ENCODE data around the gene RBM33.
A peak's percentile ranks its signal among the peaks of the same experiment; 100 is the strongest.

RBM33 gene

GRCh38 chr7:155729847-155730246 lies 85.4 kb downstream of the RBM33 start:
- no peak for FAIRE-seq

GRCh38 chr7:155731380-155731779 lies 86.9 kb downstream of the RBM33 start:
- no peak for FAIRE-seq

- no peak for FAIRE-seq
Observed at GRCh38 chr7:155731871-155732270, 87.4 kb downstream of the RBM33 start.

DNA sequence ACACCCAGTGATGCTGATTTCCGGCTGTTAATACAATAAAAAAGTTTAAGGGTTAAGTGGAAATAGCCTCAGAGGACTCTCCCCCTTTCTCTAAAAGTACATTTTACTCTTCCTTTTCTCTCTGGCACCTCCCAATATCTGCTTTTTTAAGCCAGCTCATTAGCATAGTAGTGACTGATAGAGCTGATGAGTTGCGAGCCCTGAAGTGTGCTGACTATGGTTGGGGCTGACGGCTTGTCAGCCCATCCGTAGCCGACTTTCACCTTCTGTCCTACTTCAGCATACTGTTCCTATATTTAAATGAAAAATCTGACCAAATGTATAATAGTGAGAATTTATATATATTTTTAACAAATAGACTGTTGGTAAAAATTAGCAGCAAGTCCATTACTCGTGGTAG lies 87.8 kb downstream of the RBM33 start:
- FAIRE-seq, result no peak

GRCh38 chr7:155733582-155734444 lies 89.4 kb downstream of the RBM33 start:
- no peak for FAIRE-seq

- no peak for FAIRE-seq
Observed at GRCh38 chr7:155734445-155734809, 90.0 kb downstream of the RBM33 start.

DNA sequence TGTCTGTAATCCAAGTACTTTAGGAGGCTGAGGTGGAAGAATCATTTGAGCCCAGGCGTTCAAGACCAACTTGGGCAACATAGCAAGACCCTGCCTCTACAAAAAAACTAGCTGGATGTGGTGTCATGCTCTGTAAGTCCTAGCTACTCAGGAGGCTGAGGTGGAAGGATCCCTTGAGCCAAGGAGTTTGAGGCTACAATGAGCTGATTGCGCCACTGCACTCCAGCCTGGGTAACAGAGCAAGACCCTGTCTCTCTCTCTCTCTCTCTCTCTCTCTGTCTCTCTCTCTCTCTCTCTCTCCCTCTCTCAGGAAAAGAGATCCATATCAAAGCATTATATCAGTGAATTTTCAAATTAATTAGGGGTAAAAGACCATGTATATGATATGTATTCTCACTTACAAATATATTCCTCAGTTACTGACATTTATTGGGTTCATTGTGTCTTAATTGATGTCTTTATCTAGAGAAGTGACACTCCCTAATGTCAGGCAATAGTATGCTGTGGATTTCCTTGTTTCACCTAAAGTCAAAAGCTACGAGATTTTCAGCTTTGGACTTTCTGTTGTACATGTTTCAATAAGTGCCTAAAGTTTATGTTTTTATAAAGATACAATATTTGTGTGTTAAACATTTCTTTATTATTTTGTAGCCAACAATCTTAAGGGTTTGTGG lies 91.1 kb downstream of the RBM33 start:
- FAIRE-seq, result no peak

GRCh38 chr7:155737590-155737989 lies 93.1 kb downstream of the RBM33 start:
- FAIRE-seq, result no peak

DNA sequence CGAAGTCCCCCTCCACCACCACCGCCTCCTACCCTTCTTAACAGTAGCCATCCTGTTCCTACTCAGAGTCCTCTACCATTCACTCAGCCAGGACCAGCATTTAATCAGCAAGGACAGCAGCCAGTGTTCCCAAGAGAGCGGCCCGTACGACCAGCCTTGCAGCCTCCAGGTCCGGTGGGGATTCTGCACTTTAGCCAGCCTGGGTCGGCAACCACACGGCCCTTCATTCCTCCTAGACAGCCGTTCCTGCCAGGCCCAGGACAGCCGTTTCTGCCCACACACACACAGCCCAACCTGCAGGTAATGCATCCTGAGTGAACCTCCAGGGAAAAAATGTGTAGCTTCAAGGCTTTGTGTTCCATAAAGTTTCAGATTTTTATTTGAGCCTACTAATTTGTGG lies 93.6 kb downstream of the RBM33 start:
- FAIRE-seq, result no peak

- FAIRE-seq, result peak; percentile 66
Observed at GRCh38 chr7:155738652-155739537, 94.4 kb downstream of the RBM33 start.

DNA sequence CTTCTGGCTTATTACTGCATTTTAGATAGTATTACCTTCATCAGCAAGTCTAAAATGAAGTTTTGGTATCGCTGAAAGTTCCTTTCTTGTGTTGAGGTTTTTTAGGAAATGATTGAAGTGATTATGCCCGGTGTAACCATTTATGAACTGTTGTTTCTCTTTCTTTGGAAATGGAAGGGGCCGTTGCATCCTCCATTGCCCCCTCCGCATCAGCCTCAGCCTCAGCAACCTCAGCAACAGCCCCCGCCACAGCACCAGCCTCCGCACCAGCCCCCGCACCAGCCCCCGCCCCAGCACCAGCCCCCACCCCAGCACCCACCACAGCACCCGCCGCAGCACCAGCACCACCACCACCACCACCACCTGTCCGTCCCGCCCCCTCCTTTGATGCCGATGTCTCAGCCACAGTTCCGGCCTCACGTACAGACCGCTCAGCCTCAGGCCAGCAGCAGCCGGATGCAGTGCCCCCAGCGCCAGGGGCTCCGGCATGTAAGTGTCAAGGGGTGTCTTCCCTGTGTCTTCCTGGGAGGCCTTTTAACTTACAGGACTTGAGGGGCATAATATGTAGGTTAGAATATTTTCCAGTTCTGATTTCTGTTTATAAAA lies 95.2 kb downstream of the RBM33 start:
- no peak for FAIRE-seq

DNA sequence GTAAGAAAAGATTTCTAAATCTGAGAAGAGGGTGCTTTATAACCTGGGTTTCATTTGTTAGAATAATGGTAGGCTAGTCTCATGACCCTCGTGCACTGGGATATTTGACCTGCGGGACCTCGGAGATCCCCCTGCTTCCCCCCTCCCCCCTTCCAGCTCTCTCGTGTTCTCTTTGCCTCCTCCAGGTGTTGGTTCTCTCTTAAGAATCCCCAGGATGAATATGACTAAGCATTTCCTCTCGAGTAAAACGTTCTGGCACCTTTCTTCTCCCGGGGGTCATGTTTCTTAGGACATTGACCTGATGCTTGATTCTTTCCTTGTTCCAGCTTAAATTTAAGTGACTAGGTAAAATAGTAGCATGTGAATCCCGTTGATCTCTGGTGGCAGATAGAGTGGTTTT lies 96.6 kb downstream of the RBM33 start:
- no peak for FAIRE-seq

DNA sequence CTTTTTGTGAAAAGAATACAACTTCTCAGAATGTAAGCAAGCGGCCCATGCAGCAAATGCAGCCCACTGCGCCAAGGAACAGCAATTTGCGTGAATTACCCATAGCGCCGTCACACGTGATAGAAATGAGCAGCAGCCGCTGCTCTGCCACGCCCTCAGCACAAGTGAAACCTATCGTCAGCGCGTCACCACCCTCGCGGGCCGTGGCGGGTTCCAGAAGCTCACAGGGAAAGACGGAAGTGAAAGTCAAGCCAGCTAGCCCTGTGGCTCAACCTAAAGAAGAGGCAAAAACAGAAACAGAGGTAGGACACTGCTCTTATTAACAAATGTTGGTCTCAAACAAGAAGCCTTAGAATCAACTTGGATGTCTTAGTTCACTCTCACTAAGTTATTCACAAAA lies 97.3 kb downstream of the RBM33 start:
- FAIRE-seq, result no peak

DNA sequence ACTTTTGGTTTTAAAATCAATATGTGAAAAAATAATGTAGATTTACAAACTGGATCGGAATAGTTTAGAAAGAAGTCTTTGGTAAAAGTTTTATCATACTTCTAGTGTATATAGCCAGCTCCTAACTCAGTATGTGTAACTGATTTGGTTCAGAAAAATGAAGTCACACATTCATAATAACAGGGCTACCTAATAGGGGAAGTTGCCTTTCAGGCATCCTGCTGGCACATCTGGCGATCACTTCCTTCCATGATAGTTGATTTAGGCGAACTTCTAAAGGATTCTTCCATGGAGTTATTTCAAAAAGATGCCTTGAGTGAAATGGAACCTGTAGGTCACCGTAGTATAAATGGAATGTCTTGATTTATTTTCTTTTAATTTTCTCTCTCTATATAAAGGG lies 98.7 kb downstream of the RBM33 start:
- no peak for FAIRE-seq

DNA sequence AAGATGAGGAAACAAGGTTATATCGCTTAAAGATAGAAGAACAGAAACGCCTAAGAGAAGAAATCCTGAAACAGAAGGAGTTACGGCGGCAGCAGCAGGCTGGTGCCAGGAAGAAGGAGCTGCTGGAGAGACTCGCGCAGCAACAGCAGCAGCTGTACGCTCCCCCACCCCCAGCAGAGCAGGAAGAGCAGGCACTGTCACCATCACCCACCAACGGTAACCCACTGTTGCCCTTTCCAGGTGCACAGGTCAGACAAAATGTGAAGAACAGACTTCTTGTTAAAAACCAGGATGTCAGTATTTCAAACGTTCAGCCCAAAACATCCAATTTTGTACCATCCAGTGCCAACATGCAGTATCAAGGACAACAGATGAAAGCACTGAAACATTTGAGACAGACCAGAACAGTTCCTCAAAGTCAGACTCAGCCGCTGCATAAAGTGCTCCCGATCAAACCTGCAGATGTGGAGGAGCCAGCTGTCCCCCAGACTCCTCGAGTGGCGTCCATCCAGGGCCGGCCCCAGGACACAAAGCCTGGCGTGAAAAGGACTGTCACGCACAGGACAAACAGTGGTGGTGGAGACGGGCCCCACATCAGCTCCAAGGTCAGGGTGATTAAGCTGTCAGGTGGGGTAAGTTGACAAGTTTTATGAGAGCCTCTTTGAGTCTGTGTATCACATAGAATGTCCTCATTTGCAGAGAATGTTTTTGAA lies 100.7 kb downstream of the RBM33 start:
- FAIRE-seq, result no peak

GRCh38 chr7:155745737-155746136 lies 101.3 kb downstream of the RBM33 start:
- no peak for FAIRE-seq

GRCh38 chr7:155746188-155746587 lies 101.7 kb downstream of the RBM33 start:
- FAIRE-seq, result no peak

- FAIRE-seq, result no peak
Observed at GRCh38 chr7:155747209-155747608, 102.7 kb downstream of the RBM33 start.

- no peak for FAIRE-seq
Observed at GRCh38 chr7:155749578-155749977, 105.1 kb downstream of the RBM33 start.

GRCh38 chr7:155750255-155751125 lies 106.0 kb downstream of the RBM33 start:
- FAIRE-seq, result no peak

DNA sequence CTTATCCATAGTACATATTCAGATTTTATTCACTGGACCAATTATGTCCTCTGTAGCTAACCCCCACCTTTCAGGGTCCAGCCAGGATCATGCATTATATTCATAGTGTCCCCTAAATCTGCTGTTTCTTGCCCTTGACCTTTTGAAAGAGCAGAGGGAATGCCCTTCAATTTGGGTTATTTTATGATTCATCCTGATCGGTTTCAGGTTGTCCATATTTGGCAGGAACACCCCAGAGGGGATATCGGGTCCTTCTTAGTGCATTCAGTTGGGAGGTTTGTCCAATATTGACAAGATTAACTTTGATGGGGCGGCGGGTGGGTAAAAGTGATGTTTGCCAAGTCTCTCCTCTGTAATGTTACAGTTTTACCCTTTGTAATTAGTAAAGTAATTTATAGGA lies 106.9 kb downstream of the RBM33 start:
- no peak for FAIRE-seq

All from colon (tissue), 2 donors.